VCaP (cell line): ENCODE results near the gene ITSN2.

Experiments used
- H3K27ac ChIP-seq: fragments of 450-650 bp; 2 replicates; pipeline ENCODE4 v1.5.1; 2017
- CTCF ChIP-seq: fragments of 450-650 bp; conservative IDR thresholded peaks from 2 replicates; pipeline ENCODE4 v1.5.1; 2017; ENCODE audit warnings: mild to moderate bottlenecking, moderate library complexity

Gene ITSN2

GRCh38 chr2:24304098-24304497, 56.2 kb downstream of the ITSN2 start:
- TF ChIP-seq CTCF, result no peak
- no peak overlapping the region for H3K27ac ChIP-seq

DNA sequence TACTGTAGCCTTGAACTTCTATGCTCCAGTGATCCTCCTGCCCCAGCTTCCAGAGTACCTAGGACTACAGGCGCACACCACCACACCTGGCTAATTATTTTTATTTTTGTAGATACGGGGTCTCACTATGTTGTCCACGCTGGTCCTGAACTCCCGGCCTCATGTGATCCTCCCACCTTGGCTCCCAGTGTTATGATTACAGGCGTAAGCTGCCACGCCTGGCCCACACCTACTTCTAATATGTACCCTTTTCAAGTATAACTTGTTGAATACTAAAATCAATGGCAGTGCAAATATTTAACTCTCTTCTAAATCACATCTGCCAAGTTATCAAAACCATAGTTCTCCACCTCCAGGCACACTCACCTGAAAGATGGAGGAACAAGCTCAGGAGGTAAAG, 58.7 kb downstream of the ITSN2 start:
- H3K27ac ChIP-seq, result no peak overlapping the region
- no peak for TF ChIP-seq CTCF

- TF ChIP-seq CTCF, result no peak
- H3K27ac ChIP-seq, result no peak overlapping the region
These were observed 62.7 kb downstream of the ITSN2 start for GRCh38 chr2:24297663-24298062.

- TF ChIP-seq CTCF, result no peak
- H3K27ac ChIP-seq, result no peak overlapping the region
These were observed 73.2 kb downstream of the ITSN2 start for GRCh38 chr2:24287171-24287570.

- TF ChIP-seq CTCF, result no peak
- no peak overlapping the region for H3K27ac ChIP-seq
These were observed 74.7 kb downstream of the ITSN2 start for GRCh38 chr2:24285484-24286152.

- no peak for TF ChIP-seq CTCF
- no peak overlapping the region for H3K27ac ChIP-seq
These were observed 79.7 kb downstream of the ITSN2 start for GRCh38 chr2:24280645-24281044.

DNA sequence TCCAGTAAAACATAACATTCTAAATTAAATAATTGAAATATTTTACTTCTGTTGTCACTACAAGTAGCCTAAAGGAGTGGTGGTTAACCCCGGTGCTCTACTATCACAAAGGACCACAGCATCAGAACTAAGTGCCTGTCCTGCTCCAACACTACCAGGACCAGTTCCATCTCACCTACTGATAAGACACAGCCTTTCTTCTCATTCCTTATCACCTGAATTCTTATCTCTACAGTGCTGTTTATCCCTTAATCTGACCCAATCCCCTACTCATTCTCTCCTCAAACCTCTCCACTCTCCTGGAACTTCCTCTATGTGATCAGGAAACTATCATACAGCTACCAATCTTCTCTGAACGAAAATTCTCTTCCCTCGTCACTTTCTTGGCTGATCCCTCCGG, 80.2 kb downstream of the ITSN2 start:
- no peak overlapping the region for H3K27ac ChIP-seq
- no peak for TF ChIP-seq CTCF
